ENCODE measurements around the gene AKAP10.
"Not testable (repeated sequence)": the region's sequence is repeated elsewhere in the genome, so short reads cannot be mapped to it uniquely, and the experiment has no call there.

Gene AKAP10

GRCh38 chr17:20022701-20023100 is 45.1 kb upstream of the AKAP10 start (continued):
- TF ChIP-seq ZNF138 (tag by site-specific recombination; IDR thresholded peaks at IDR 0.05; ENCODE audit: borderline replicate concordance) (no peak), ZNF544 (tag by site-specific recombination; IDR thresholded peaks at IDR 0.05) (no peak), ZNF280D (tag by site-specific recombination; IDR thresholded peaks at IDR 0.05) (no peak), ZNF292 (tag by site-specific recombination; IDR thresholded peaks at IDR 0.05; ENCODE audit: borderline replicate concordance, low read depth) (no peak)

- peaks cover 13 to 15% of the 10 kb centered on the region in 2 experiments for H3K36me3 ChIP-seq (ENCODE audit: control insufficient read depth in 2 of 2, insufficient read depth in 1 of 2, low read length in 2 of 2)
- H3K27ac ChIP-seq (ENCODE audit: extremely low read depth, low read depth, low read length); POLR2A ChIA-PET; H3K4me1 ChIP-seq (ENCODE audit: control insufficient read depth, insufficient read depth, low read length); CTCF ChIA-PET; H3K9me3 ChIP-seq (ENCODE audit: control insufficient read depth, insufficient read depth, low read depth, low read length); H3K4me3 ChIP-seq (ENCODE audit: low read depth, low read length): not testable (repeated sequence)
- 0 out of 2 replicates have a peak, but pooled peaks have one; percentile 12 for TF ChIP-seq ZNF202 (tag by site-specific recombination; IDR thresholded peaks at IDR 0.05; ENCODE audit: borderline replicate concordance)
Measured at GRCh38 chr17:20016475-20016992, 38.9 kb upstream of the AKAP10 start.

GRCh38 chr17:20012017-20012536 is 34.4 kb upstream of the AKAP10 start:
- POLR2A ChIA-PET = interaction anchor here (0.6 kb wide), 1 partner anchor 659 kb away, joined by 3 read pairs; no protein-coding TSS in a partner anchor
- CTCF ChIA-PET = interaction anchor here (0.7 to 6.3 kb wide), 11 partner anchors 11 to 309 kb away, joined by 3 to 68 read pairs (median 4); no protein-coding TSS in a partner anchor
- Histone ChIP-seq H3K9me3 (ENCODE audit: control insufficient read depth, insufficient read depth, low read depth, low read length) (no peaks in the 10 kb centered on the region), H3K36me3 (ENCODE audit: control insufficient read depth in 2 of 2, insufficient read depth in 1 of 2, low read length in 2 of 2) (no peaks in the 10 kb centered on the region; a peak in 1 of 3 replicates), H3K4me3 (ENCODE audit: low read depth, low read length) (no peak overlapping the region), H3K27ac (ENCODE audit: extremely low read depth, low read depth, low read length) (no peak overlapping the region), H3K4me1 (ENCODE audit: control insufficient read depth, insufficient read depth, low read length) (peaks cover 12% of the 10 kb centered on the region)
- TF ChIP-seq ZNF555 (tag by site-specific recombination; conservative IDR thresholded peaks at IDR 0.05) = no peak
- peak; percentile 89 for TF ChIP-seq SCRT2 (tag by site-specific recombination; IDR thresholded peaks at IDR 0.05)
- TF ChIP-seq ZNF701 (tag by site-specific recombination; IDR thresholded peaks at IDR 0.05) = no peak
- TF ChIP-seq SCRT1 (tag by site-specific recombination; IDR thresholded peaks at IDR 0.05; ENCODE audit: borderline replicate concordance) = peak; percentile 65; the same call in 1 of the 2 replicates
- peak; percentile 81 for TF ChIP-seq REST (tag by site-specific recombination; IDR thresholded peaks at IDR 0.05)

- Histone ChIP-seq H3K27ac (ENCODE audit: extremely low read depth, low read depth, low read length) (peak overlapping the region; percentile 72; the same call in 1 of the 2 replicates), H3K9me3 (ENCODE audit: control insufficient read depth, insufficient read depth, low read depth, low read length) (no peaks in the 10 kb centered on the region), H3K4me1 (ENCODE audit: control insufficient read depth, insufficient read depth, low read length) (peaks cover 12% of the 10 kb centered on the region), H3K36me3 (ENCODE audit: control insufficient read depth in 2 of 2, insufficient read depth in 1 of 2, low read length in 2 of 2) (no peaks in the 10 kb centered on the region; a peak in 1 of 3 replicates), H3K4me3 (ENCODE audit: low read depth, low read length) (peak overlapping the region; percentile 87)
- CTCF ChIA-PET = interaction anchor here (0.7 to 6.3 kb wide), 14 partner anchors 10 to 934 kb away, joined by 3 to 68 read pairs (median 6); no protein-coding TSS in a partner anchor
- POLR2A ChIA-PET = interaction anchor here (1.2 kb wide), 2 partner anchors 18 to 84 kb away, joined by 5 to 20 read pairs; no protein-coding TSS in a partner anchor
- TF ChIP-seq SETDB1 (IDR thresholded peaks at IDR 0.05; ENCODE audit: insufficient read length, low read length) = no peak
- no peak for TF ChIP-seq YY2 (tag by site-specific recombination; IDR thresholded peaks at IDR 0.05)
- no peak for TF ChIP-seq ZNF223 (tag by site-specific recombination; IDR thresholded peaks at IDR 0.05)
- TF ChIP-seq SCRT1 (tag by site-specific recombination; IDR thresholded peaks at IDR 0.05; ENCODE audit: borderline replicate concordance) = no peak
- TF ChIP-seq ZFP69B (tag by site-specific recombination; IDR thresholded peaks at IDR 0.05) = no peak
- TF ChIP-seq GLIS1 (tag by site-specific recombination; IDR thresholded peaks at IDR 0.05) = no peak
- TF ChIP-seq ZSCAN18 (tag by site-specific recombination; IDR thresholded peaks at IDR 0.05) = no peak
- TF ChIP-seq ZIC2 (tag by site-specific recombination; IDR thresholded peaks at IDR 0.05) = no peak
- peak; percentile 91 for TF ChIP-seq ZNF600 (tag by site-specific recombination; IDR thresholded peaks at IDR 0.05)
Measured at GRCh38 chr17:20010936-20011335, 33.3 kb upstream of the AKAP10 start.

Data from HEK293 (cell line).